Right cardiac atrium (tissue), 5 donors: ENCODE measurements around the gene PIK3CA. TPM values are rescaled to one million over a fixed set of nuclear protein-coding genes. Genes with fewer than 3 reads are reported as not detected.
"Not testable (repeated sequence)": the region's sequence is repeated elsewhere in the genome, so short reads cannot be mapped to it uniquely, and the experiment has no call there.

Source experiments
- ATAC-seq, 2 donors: fragments of 200-7000 bp; cut with Tn5 transposase; one replicate each; pipeline versions ENCODE4 v1.8.0 to v1.9.1; 2020; ENCODE audit warnings: moderate library complexity in 2 of 2, mild to moderate bottlenecking in 1 of 2
- DNase-seq, 3 donors: peaks; one replicate each; pipeline ENCODE4 v3.0.0-alpha.2; 2020
- H3K27ac ChIP-seq: one replicate; pipeline ENCODE4 v1.5.1; 2013; ENCODE audit warnings: mild to moderate bottlenecking, low read length, control low read depth, moderate library complexity
- H3K27me3 ChIP-seq: one replicate; pipeline ENCODE4 v1.6.1; 2013; ENCODE audit not compliant: control insufficient read depth, insufficient read depth
- H3K4me1 ChIP-seq: one replicate; pipeline ENCODE4 v1.6.1; 2013; ENCODE audit warnings: low read length; ENCODE audit not compliant: control insufficient read depth, insufficient read depth
- H3K4me3 ChIP-seq: one replicate; pipeline ENCODE4 v1.5.1; 2013; ENCODE audit warnings: low read length, control low read depth
- H3K9me3 ChIP-seq: one replicate; pipeline ENCODE4 v1.6.1; 2013; ENCODE audit warnings: low read length; ENCODE audit not compliant: control insufficient read depth
- WGBS: extraction: QIAGEN DNeasy Blood & Tissue Kit; methylation state at CpG from one replicate; pipeline ENCODE4 v1.1.7; 2013; 5-methylcytosine and 5-hydroxymethylcytosine counted together
- intact Hi-C, 4 donors: fragments of 100-400 bp; cut with DNase I; formaldehyde crosslinking; loops; one replicate each; pipeline versions ENCODE4 v1.11.0 to v1.14.0; 2022 to 2023
- polyA plus RNA-seq: library from polyadenylated mRNA; stranded (reverse); fragments of 200-250 nt; gene quantifications from one replicate; pipeline ENCODE4 v1.2.3, GENCODE V29; 2013
- total RNA-seq, 4 donors: library from RNA; stranded (reverse); fragmentation: NEBNext Ultra II Directional; extraction: Animal tissue kit (Norgen Biotek cat#: 25700); gene quantifications; one replicate each; pipeline ENCODE4 v1.2.1, GENCODE V29; 2021
- donor health status: healthy with polysubstance abuse.
- donor health status: DM: no; HTN: yes; CAD: no.
- donor health status: DM: no; HTN: no; CAD: no.
- donor health status: DM: no; HTN: yes; CAD: no; lungs with severe emphysema.
- donor health status: DM: yes; HTN: yes; CAD: no.

PIK3CA gene
- total and polyA plus RNA-seq, 5 donors = 4.6 to 22.3 (median 21.1) TPM

- Histone ChIP-seq H3K9me3 (no peaks in the 10 kb centered on the region), H3K27me3 (no peaks in the 10 kb centered on the region), H3K27ac (no peak overlapping the region), H3K4me1 (no peaks in the 10 kb centered on the region), H3K4me3 (no peak overlapping the region)
- intact Hi-C loops = no loop called here
- no peak for DNase-seq
- WGBS = 86% methylated on average over 4 of the region's 4 CpGs
- ATAC-seq = no peak
Measured at GRCh38 chr3:179196700-179197099, 48.5 kb downstream of the PIK3CA start.

- H3K9me3 ChIP-seq = no peaks in the 10 kb centered on the region
- H3K27ac ChIP-seq = no peak overlapping the region
- no peaks in the 10 kb centered on the region for H3K27me3 ChIP-seq
- no peaks in the 10 kb centered on the region for H3K4me1 ChIP-seq
- intact Hi-C loops = no loop called here
- 84% methylated on average over 2 of the region's 2 CpGs for whole genome bisulfite sequencing
- ATAC-seq (no peak), DNase-seq (no peak)
- H3K4me3 ChIP-seq = no peak overlapping the region
Measured at GRCh38 chr3:179200790-179201189, 52.6 kb downstream of the PIK3CA start.

- H3K27ac ChIP-seq, H3K4me3 ChIP-seq, H3K27me3 ChIP-seq, ATAC-seq, DNase-seq, H3K9me3 ChIP-seq, intact Hi-C loops, H3K4me1 ChIP-seq: not testable (repeated sequence)
- 100% methylated on average over 1 of the region's 1 CpG for WGBS
Measured at GRCh38 chr3:179215550-179215949, 67.4 kb downstream of the PIK3CA start.

- H3K4me3 ChIP-seq, H3K27me3 ChIP-seq, ATAC-seq, intact Hi-C loops, DNase-seq, H3K4me1 ChIP-seq, H3K27ac ChIP-seq, H3K9me3 ChIP-seq: not testable (repeated sequence)
- 88% methylated on average over 1 of the region's 1 CpG for WGBS
Measured at GRCh38 chr3:179218213-179218612, 70.1 kb downstream of the PIK3CA start.

GRCh38 chr3:179223548-179223947 is 75.4 kb downstream of the PIK3CA start:
- intact Hi-C loops = no loop called here
- Histone ChIP-seq H3K27me3 (no peaks in the 10 kb centered on the region), H3K9me3 (no peaks in the 10 kb centered on the region), H3K4me1 (no peaks in the 10 kb centered on the region), H3K27ac (no peak overlapping the region), H3K4me3 (no peak overlapping the region)
- WGBS = 73% methylated on average over 2 of the region's 2 CpGs
- ATAC-seq = no peak
- no peak for DNase-seq

- DNase-seq (no peak), ATAC-seq (no peak)
- 90% methylated on average over 1 of the region's 1 CpG for WGBS
- no peaks in the 10 kb centered on the region for H3K27me3 ChIP-seq
- H3K4me1 ChIP-seq = no peaks in the 10 kb centered on the region
- intact Hi-C loops = no loop called here
- no peaks in the 10 kb centered on the region for H3K9me3 ChIP-seq
- H3K4me3 ChIP-seq = no peak overlapping the region
- H3K27ac ChIP-seq = no peak overlapping the region
Measured at GRCh38 chr3:179224584-179224983, 76.4 kb downstream of the PIK3CA start.

- no peak overlapping the region for H3K27ac ChIP-seq
- H3K9me3 ChIP-seq = no peaks in the 10 kb centered on the region
- no peak overlapping the region for H3K4me3 ChIP-seq
- DNase-seq (no peak), ATAC-seq (no peak)
- H3K27me3 ChIP-seq = no peaks in the 10 kb centered on the region
- WGBS = 91% methylated on average over 3 of the region's 3 CpGs
- H3K4me1 ChIP-seq = no peaks in the 10 kb centered on the region
- intact Hi-C loops = no loop called here
Measured at GRCh38 chr3:179227349-179227748, 79.2 kb downstream of the PIK3CA start.

GRCh38 chr3:179229177-179229576 is 81.0 kb downstream of the PIK3CA start:
- H3K4me1 ChIP-seq = no peaks in the 10 kb centered on the region
- H3K27ac ChIP-seq = no peak overlapping the region
- H3K4me3 ChIP-seq = no peak overlapping the region
- 82% methylated on average over 5 of the region's 5 CpGs for WGBS
- H3K27me3 ChIP-seq = no peaks in the 10 kb centered on the region
- DNase-seq (no peak), ATAC-seq (no peak)
- intact Hi-C loops = no loop called here
- no peaks in the 10 kb centered on the region for H3K9me3 ChIP-seq

GRCh38 chr3:179233043-179233442 is 84.9 kb downstream of the PIK3CA start:
- no peak for DNase-seq
- no peak overlapping the region for H3K4me3 ChIP-seq
- intact Hi-C loops = no loop called here
- no peak for ATAC-seq
- WGBS = 93% methylated on average over 3 of the region's 3 CpGs
- H3K27me3 ChIP-seq = no peaks in the 10 kb centered on the region
- no peaks in the 10 kb centered on the region for H3K9me3 ChIP-seq
- H3K4me1 ChIP-seq = no peaks in the 10 kb centered on the region
- no peak overlapping the region for H3K27ac ChIP-seq

- 87% methylated on average over 4 of the region's 4 CpGs for WGBS
Measured at GRCh38 chr3:179234199-179234598, 86.0 kb downstream of the PIK3CA start.

GRCh38 chr3:179236669-179237301 is 88.6 kb downstream of the PIK3CA start:
- DNase-seq (no peak), ATAC-seq (no peak)
- Histone ChIP-seq H3K9me3 (no peaks in the 10 kb centered on the region), H3K4me1 (no peaks in the 10 kb centered on the region), H3K27ac (no peak overlapping the region), H3K27me3 (no peaks in the 10 kb centered on the region), H3K4me3 (no peak overlapping the region)
- whole genome bisulfite sequencing = 81% methylated on average over 2 of the region's 2 CpGs
- intact Hi-C loops = no loop called here

More at GRCh38 chr3:179234199-179234598, 86.0 kb downstream of the PIK3CA start:
- H3K27me3 ChIP-seq = no peaks in the 10 kb centered on the region
- intact Hi-C loops = no loop called here
- H3K4me3 ChIP-seq = no peak overlapping the region
- no peak overlapping the region for H3K27ac ChIP-seq
- DNase-seq (no peak), ATAC-seq (no peak)
- H3K9me3 ChIP-seq = no peaks in the 10 kb centered on the region
- H3K4me1 ChIP-seq = no peaks in the 10 kb centered on the region

GRCh38 chr3:179240299-179240698 is 92.1 kb downstream of the PIK3CA start:
- ATAC-seq, intact Hi-C loops, DNase-seq, H3K9me3 ChIP-seq, H3K27ac ChIP-seq, H3K4me1 ChIP-seq, H3K27me3 ChIP-seq, H3K4me3 ChIP-seq: not testable (repeated sequence)
- WGBS = 56% methylated on average over 1 of the region's 1 CpG
